H9 (cell line): ENCODE results near the gene SMIM20. TPM values are rescaled to one million over a fixed set of nuclear protein-coding genes. Genes with fewer than 3 reads are reported as not detected.
A peak's percentile ranks its signal among the peaks of the same experiment; 100 is the strongest.

Experiments used
- DNase-seq: peaks from one replicate; pipeline ENCODE4 v3.0.0-alpha.2; 2017
- H2AFZ ChIP-seq: one replicate; pipeline ENCODE4 v1.6.1; 2013; ENCODE audit warnings: mild to moderate bottlenecking, low read length, control low read depth, moderate library complexity
- H2AK5ac ChIP-seq: 2 replicates; pipeline ENCODE4 v1.6.1; 2013; ENCODE audit warnings: low read length, control low read depth, mixed read lengths; ENCODE audit not compliant: insufficient read length
- H2BK120ac ChIP-seq: one replicate; pipeline ENCODE4 v1.6.1; 2013; ENCODE audit warnings: low read depth, mild to moderate bottlenecking, low read length, control low read depth, inconsistent platforms; ENCODE audit not compliant: poor library complexity, severe bottlenecking
- H2BK12ac ChIP-seq: 2 replicates; pipeline ENCODE4 v1.6.1; 2013; ENCODE audit warnings: low read length, control low read depth, mixed read lengths, low read depth; ENCODE audit not compliant: insufficient read length
- H2BK15ac ChIP-seq: 2 replicates; pipeline ENCODE4 v1.6.1; 2013; ENCODE audit warnings: low read depth, low read length, control low read depth
- H2BK20ac ChIP-seq: one replicate; pipeline ENCODE4 v1.6.1; 2013; ENCODE audit warnings: low read depth, mild to moderate bottlenecking, low read length, control low read depth, inconsistent platforms; ENCODE audit not compliant: poor library complexity, severe bottlenecking
- H2BK5ac ChIP-seq: 2 replicates; pipeline ENCODE4 v1.6.1; 2013; ENCODE audit warnings: low read length, control low read depth, mixed read lengths; ENCODE audit not compliant: insufficient read length
- H3K14ac ChIP-seq: 2 replicates; pipeline ENCODE4 v1.6.1; 2013; ENCODE audit warnings: low read length, control low read depth; ENCODE audit not compliant: insufficient read depth
- H3K18ac ChIP-seq: 2 replicates; pipeline ENCODE4 v1.6.1; 2013; ENCODE audit warnings: low read depth, mild to moderate bottlenecking, mixed read lengths, low read length, control low read depth; ENCODE audit not compliant: insufficient read length
- H3K23ac ChIP-seq: 2 replicates; pipeline ENCODE4 v1.6.1; 2013; ENCODE audit warnings: low read length, control low read depth, mixed read lengths, low read depth; ENCODE audit not compliant: insufficient read length
- H3K23me2 ChIP-seq: 2 replicates; pipeline ENCODE4 v1.6.1; 2013; ENCODE audit warnings: low read depth, mild to moderate bottlenecking, mixed read lengths, low read length, control low read depth; ENCODE audit not compliant: insufficient read length, poor library complexity, severe bottlenecking
- H3K27ac ChIP-seq: 2 replicates; pipeline ENCODE4 v1.5.1; 2013; ENCODE audit warnings: low read length, control low read depth, mixed read lengths, low read depth; ENCODE audit not compliant: insufficient read length
- H3K27me3 ChIP-seq: 2 replicates; pipeline ENCODE4 v1.6.1; 2013; ENCODE audit warnings: low read length, control low read depth, inconsistent platforms; ENCODE audit not compliant: insufficient read depth
- H3K4ac ChIP-seq: 2 replicates; pipeline ENCODE4 v1.6.1; 2013; ENCODE audit warnings: low read depth, mild to moderate bottlenecking, control low read depth, inconsistent platforms, low read length, moderate library complexity
- H3K4me1 ChIP-seq: 2 replicates; pipeline ENCODE4 v1.6.1; 2013; ENCODE audit warnings: low read length, control low read depth, inconsistent platforms; ENCODE audit not compliant: insufficient read depth
- H3K4me2 ChIP-seq: 2 replicates; pipeline ENCODE4 v1.6.1; 2013; ENCODE audit warnings: low read length, control low read depth, mixed read lengths; ENCODE audit not compliant: insufficient read length, insufficient read depth
- H3K56ac ChIP-seq: 2 replicates; pipeline ENCODE4 v1.6.1; 2013; ENCODE audit warnings: low read depth, mild to moderate bottlenecking, mixed read lengths, low read length, control low read depth; ENCODE audit not compliant: insufficient read length
- H3K79me1 ChIP-seq: 2 replicates; pipeline ENCODE4 v1.6.1; 2013; ENCODE audit warnings: low read depth, mild to moderate bottlenecking, moderate library complexity, low read length, control low read depth, inconsistent platforms; ENCODE audit not compliant: insufficient read depth, poor library complexity, severe bottlenecking
- H3K79me2 ChIP-seq: 2 replicates; pipeline ENCODE4 v1.6.1; 2013; ENCODE audit warnings: low read length, control low read depth, inconsistent platforms; ENCODE audit not compliant: insufficient read depth
- H3K9ac ChIP-seq: 2 replicates; pipeline ENCODE4 v1.6.1; 2013; ENCODE audit warnings: low read length, control low read depth, mixed read lengths; ENCODE audit not compliant: insufficient read length; ENCODE audit errors: extremely low read depth
- H3K9me3 ChIP-seq: one replicate; pipeline ENCODE4 v1.6.1; 2013; ENCODE audit warnings: low read depth, low read length, inconsistent platforms; ENCODE audit not compliant: control insufficient read depth
- H3T11ph ChIP-seq: one replicate; pipeline ENCODE4 v1.6.1; 2013; ENCODE audit warnings: mild to moderate bottlenecking, low read length, control low read depth, inconsistent platforms
- H4K20me1 ChIP-seq: one replicate; pipeline ENCODE4 v1.6.1; 2013; ENCODE audit not compliant: control insufficient read depth, insufficient read length, insufficient read depth
- H4K5ac ChIP-seq: 2 replicates; pipeline ENCODE4 v1.6.1; 2013; ENCODE audit warnings: low read depth, mild to moderate bottlenecking, mixed read lengths, low read length, control low read depth; ENCODE audit not compliant: insufficient read length
- H4K8ac ChIP-seq: replicated peaks from 2 replicates; pipeline ENCODE4 v1.6.1; 2013; ENCODE audit warnings: low read length, control low read depth, mixed read lengths, low read depth; ENCODE audit not compliant: insufficient read length
- H4K91ac ChIP-seq: 2 replicates; pipeline ENCODE4 v1.6.1; 2013; ENCODE audit warnings: low read depth, mild to moderate bottlenecking, moderate library complexity, mixed read lengths, low read length, control low read depth; ENCODE audit not compliant: insufficient read length
- H3K27ac Mint-ChIP-seq, 3 experiments: 2 replicates in 2 of 3; 3 replicates in 1 of 3; pipeline ENCODE4 v1.8.0; 2020 to 2021; ENCODE audit warnings: mixed read lengths in 3 of 3, mild to moderate bottlenecking in 1 of 3, moderate library complexity in 1 of 3
- H3K27me3 Mint-ChIP-seq: 2 replicates; pipeline ENCODE4 v1.8.0; 2021; ENCODE audit warnings: low read depth, mild to moderate bottlenecking, moderate library complexity, mixed read lengths
- H3K36me3 Mint-ChIP-seq, 3 experiments: 2 replicates in 2 of 3; 3 replicates in 1 of 3; pipeline ENCODE4 v1.8.0; 2020 to 2021; ENCODE audit warnings: low read depth in 3 of 3, mixed read lengths in 3 of 3; ENCODE audit not compliant: insufficient read depth in 1 of 3
- H3K4me1 Mint-ChIP-seq, 2 experiments: 2 replicates each; pipeline ENCODE4 v1.8.0; 2020; ENCODE audit warnings: mixed read lengths in 2 of 2
- H3K4me3 Mint-ChIP-seq, 2 experiments: 2 replicates in 1 of 2; 3 replicates in 1 of 2; pipeline ENCODE4 v1.8.0; 2020 to 2021; ENCODE audit warnings: mild to moderate bottlenecking in 2 of 2, mixed read lengths in 2 of 2, moderate library complexity in 1 of 2
- H3K9me3 Mint-ChIP-seq, 2 experiments: 2 replicates in 1 of 2; 3 replicates in 1 of 2; pipeline ENCODE4 v1.8.0; 2020; ENCODE audit warnings: mild to moderate bottlenecking in 2 of 2, mixed read lengths in 2 of 2, moderate library complexity in 1 of 2
- CTCF ChIP-seq: fragments of 200-600 bp; sonication (generic); conservative IDR thresholded peaks from 3 replicates; pipeline ENCODE4 v1.8.0; 2021; ENCODE audit warnings: antibody characterized with exemption, mild to moderate bottlenecking
- WGBS: extraction: QIAGEN DNeasy Blood & Tissue Kit; methylation state at CpG from one replicate; pipeline ENCODE4 v1.1.7; 2013; ENCODE audit warnings: missing lambda C conversion rate, low lambda C conversion rate, mixed read lengths; ENCODE audit not compliant: insufficient read length; ENCODE audit errors: extremely low coverage; 5-methylcytosine and 5-hydroxymethylcytosine counted together
- total RNA-seq: library from RNA; stranded (reverse); gene quantifications from 2 replicates; pipeline ENCODE4 v1.2.1, GENCODE V29; 2021

The SMIM20 gene
- total RNA-seq, 1 experiment from 2014 or later: 40.2 TPM

- H2BK12ac ChIP-seq: no peak overlapping the region
- no peaks in the 10 kb centered on the region for H3K27me3 ChIP-seq
- no peaks in the 10 kb centered on the region for H3K4me1 ChIP-seq
- no peak overlapping the region for H3K4me2 ChIP-seq
- Mint-ChIP-seq H3K9me3 (no peaks in the 10 kb centered on the region), H3K27me3 (no peaks in the 10 kb centered on the region), H3K4me3 (no peak overlapping the region), H3K36me3 (peaks cover 0 to 12% (median 6%) of the 10 kb centered on the region in 3 experiments; a peak in 5 of 7 replicates), H3K27ac (peak overlapping the region in 1 of 3 experiments; percentile 13; a peak in 1 of 7 replicates), H3K4me1 (peaks cover 7 to 10% of the 10 kb centered on the region in 2 experiments)
- no peak overlapping the region for H3K4ac ChIP-seq
- no peak for DNase-seq
- H3K79me1 ChIP-seq: no peaks in the 10 kb centered on the region
- H4K5ac ChIP-seq: no peak overlapping the region
- peaks cover 2% of the 10 kb centered on the region; the same call in 1 of the 2 replicates for H3K79me2 ChIP-seq
- no peak overlapping the region for H3K23ac ChIP-seq
- H4K8ac ChIP-seq: no peak overlapping the region
- H3K9me3 ChIP-seq: no peaks in the 10 kb centered on the region
- no peak overlapping the region for H3K9ac ChIP-seq
- H4K91ac ChIP-seq: no peak overlapping the region
- no peak overlapping the region for H3K18ac ChIP-seq
- H3K14ac ChIP-seq: no peak overlapping the region
- TF ChIP-seq CTCF: no peak
- no peak overlapping the region for H3K27ac ChIP-seq
- no peaks in the 10 kb centered on the region for H4K20me1 ChIP-seq
- H2BK15ac ChIP-seq: no peak overlapping the region
- H2BK120ac ChIP-seq: no peak overlapping the region
- no peak overlapping the region for H2AFZ ChIP-seq
- H2BK20ac ChIP-seq: no peak overlapping the region
- H2AK5ac ChIP-seq: no peak overlapping the region
- no peak overlapping the region for H2BK5ac ChIP-seq
- H3K23me2 ChIP-seq: no peaks in the 10 kb centered on the region
- no peak overlapping the region for H3K56ac ChIP-seq
- H3T11ph ChIP-seq: no peak overlapping the region
- WGBS: no CpG with 5 or more reads among the region's 11 CpGs
Measured at GRCh38 chr4:25928379-25929297, 14.6 kb downstream of the SMIM20 start.
